GM19043 (cell line): ENCODE data around the gene GMDS.

Source experiments
- ATAC-seq: cut with Tn5 transposase; IDR thresholded peaks from one replicate; pipeline ENCODE4 v1.9.1; 2021; ENCODE audit warnings: low read depth; ENCODE audit not compliant: unreplicated experiment

Gene GMDS

GRCh38 chr6:1738558-1739081, 506.8 kb downstream of the GMDS start:
- no peak for ATAC-seq

- no peak for ATAC-seq
Observed at GRCh38 chr6:1737463-1738311, 507.7 kb downstream of the GMDS start.

GRCh38 chr6:1736346-1737105, 508.9 kb downstream of the GMDS start:
- no peak for ATAC-seq

- ATAC-seq = no peak
Observed at GRCh38 chr6:1735239-1735803, 510.1 kb downstream of the GMDS start.

GRCh38 chr6:1730882-1731281, 514.5 kb downstream of the GMDS start:
- ATAC-seq = no peak

- no peak for ATAC-seq
Observed at GRCh38 chr6:1729750-1730140, 515.7 kb downstream of the GMDS start.

GRCh38 chr6:1729133-1729749, 516.2 kb downstream of the GMDS start:
- ATAC-seq = no peak

GRCh38 chr6:1726341-1726768, 519.0 kb downstream of the GMDS start:
- ATAC-seq = no peak

GRCh38 chr6:1724616-1725015, 520.8 kb downstream of the GMDS start:
- ATAC-seq = no peak

GRCh38 chr6:1724124-1724523, 521.3 kb downstream of the GMDS start:
- no peak for ATAC-seq

GRCh38 chr6:1722801-1723200, 522.6 kb downstream of the GMDS start:
- no peak for ATAC-seq

GRCh38 chr6:1720620-1721322, 524.6 kb downstream of the GMDS start:
- no peak for ATAC-seq

GRCh38 chr6:1719922-1720321, 525.5 kb downstream of the GMDS start:
- ATAC-seq = no peak

GRCh38 chr6:1716868-1717267, 528.5 kb downstream of the GMDS start:
- no peak for ATAC-seq

GRCh38 chr6:1716396-1716795, 529.0 kb downstream of the GMDS start:
- ATAC-seq = no peak

GRCh38 chr6:1715336-1715735, 530.1 kb downstream of the GMDS start:
- no peak for ATAC-seq

- no peak for ATAC-seq
Observed at GRCh38 chr6:1714654-1715053, 530.8 kb downstream of the GMDS start.

- ATAC-seq = no peak
Observed at GRCh38 chr6:1713016-1713600, 532.3 kb downstream of the GMDS start.

- no peak for ATAC-seq
Observed at GRCh38 chr6:1712451-1712850, 533.0 kb downstream of the GMDS start.

- ATAC-seq = no peak
Observed at GRCh38 chr6:1711136-1711535, 534.3 kb downstream of the GMDS start.
